ENCODE measurements around the gene ARHGAP22. TPM values are rescaled to one million over a fixed set of nuclear protein-coding genes. Genes with fewer than 3 reads are reported as not detected.

Gene ARHGAP22
- total RNA-seq, 1 experiment from 2014 or later: 1.8 TPM

DNA sequence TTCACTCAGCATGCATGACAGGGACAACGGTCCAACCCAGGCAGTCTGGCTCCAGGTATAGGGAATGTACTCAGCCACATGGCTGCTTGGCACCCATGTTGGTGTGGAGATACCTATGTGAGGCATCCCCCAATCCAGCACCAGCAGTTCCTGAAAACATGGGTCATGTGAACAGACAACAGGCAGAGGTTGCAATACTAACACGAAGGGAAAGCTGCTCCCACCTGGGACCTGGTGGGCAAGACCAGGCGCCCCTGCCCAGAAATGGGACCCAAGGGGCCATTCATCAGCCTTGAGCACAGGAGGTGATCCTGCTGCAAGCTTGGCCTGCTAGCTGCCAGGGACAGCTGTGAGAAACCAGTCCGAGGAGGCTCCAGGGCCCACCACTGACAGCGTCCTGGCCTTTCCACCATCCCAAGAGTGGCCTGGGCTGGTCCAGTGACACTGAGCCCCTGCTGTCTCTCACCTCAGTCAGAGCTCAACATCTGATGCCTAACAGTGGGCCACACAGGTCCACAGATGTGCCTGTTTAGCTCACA is 142.3 kb downstream of the ARHGAP22 start:
- Histone ChIP-seq H3K4me3 (ENCODE audit: low read depth in 2 of 2, low read length in 2 of 2) (no peak overlapping the region), H3K36me3 (ENCODE audit: control insufficient read depth, insufficient read depth, low read length) (no peaks in the 10 kb centered on the region), H3K9me3 (ENCODE audit: control insufficient read depth, insufficient read depth, low read depth, low read length) (no peaks in the 10 kb centered on the region), H3K27me3 (ENCODE audit: control insufficient read depth, insufficient read depth, low read length) (peaks cover 4% of the 10 kb centered on the region; the same call in 1 of the 2 replicates), H3K4me1 (ENCODE audit: control insufficient read depth, insufficient read depth, low read length) (no peaks in the 10 kb centered on the region; the same call in 1 of the 2 replicates), H3K27ac (ENCODE audit: low read length) (no peak overlapping the region)
- TF ChIP-seq TCF7L2 (IDR thresholded peaks at IDR 0.05; ENCODE audit: low read depth, low read length) (no peak), REST (IDR thresholded peaks at IDR 0.05; ENCODE audit: insufficient read depth in 1 of 2, low read depth in 2 of 2, low read length in 1 of 2) (no peak), POLR2AphosphoS5 (IDR thresholded peaks at IDR 0.05; ENCODE audit: low read depth, low read length) (no peak), SIN3A (IDR thresholded peaks at IDR 0.05; ENCODE audit: borderline replicate concordance, insufficient read depth, low read depth, low read length) (no peak)
- TF ChIP-seq, protein P1, sequence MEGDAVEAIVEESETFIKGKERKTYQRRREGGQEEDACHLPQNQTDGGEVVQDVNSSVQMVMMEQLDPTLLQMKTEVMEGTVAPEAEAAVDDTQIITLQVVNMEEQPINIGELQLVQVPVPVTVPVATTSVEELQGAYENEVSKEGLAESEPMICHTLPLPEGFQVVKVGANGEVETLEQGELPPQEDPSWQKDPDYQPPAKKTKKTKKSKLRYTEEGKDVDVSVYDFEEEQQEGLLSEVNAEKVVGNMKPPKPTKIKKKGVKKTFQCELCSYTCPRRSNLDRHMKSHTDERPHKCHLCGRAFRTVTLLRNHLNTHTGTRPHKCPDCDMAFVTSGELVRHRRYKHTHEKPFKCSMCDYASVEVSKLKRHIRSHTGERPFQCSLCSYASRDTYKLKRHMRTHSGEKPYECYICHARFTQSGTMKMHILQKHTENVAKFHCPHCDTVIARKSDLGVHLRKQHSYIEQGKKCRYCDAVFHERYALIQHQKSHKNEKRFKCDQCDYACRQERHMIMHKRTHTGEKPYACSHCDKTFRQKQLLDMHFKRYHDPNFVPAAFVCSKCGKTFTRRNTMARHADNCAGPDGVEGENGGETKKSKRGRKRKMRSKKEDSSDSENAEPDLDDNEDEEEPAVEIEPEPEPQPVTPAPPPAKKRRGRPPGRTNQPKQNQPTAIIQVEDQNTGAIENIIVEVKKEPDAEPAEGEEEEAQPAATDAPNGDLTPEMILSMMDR (IDR thresholded peaks at IDR 0.05): no peak
- in situ Hi-C loops (cut with HindIII; ENCODE audit: low pct_unique_long_range_greater_than_20kb, low sequenced_read_pairs): no loop called here
- ChIA-PET POLR2A (no interaction called here), CTCF (no interaction called here)
- DNase-seq (ENCODE audit: low read depth, low spot score) (no peak), ATAC-seq (no peak)
- intact Hi-C loops (cut with micrococcal nuclease; ENCODE audit: unreplicated experiment): no loop called here
- no TSS peak for BruUV-seq (replicated peaks)

DNA sequence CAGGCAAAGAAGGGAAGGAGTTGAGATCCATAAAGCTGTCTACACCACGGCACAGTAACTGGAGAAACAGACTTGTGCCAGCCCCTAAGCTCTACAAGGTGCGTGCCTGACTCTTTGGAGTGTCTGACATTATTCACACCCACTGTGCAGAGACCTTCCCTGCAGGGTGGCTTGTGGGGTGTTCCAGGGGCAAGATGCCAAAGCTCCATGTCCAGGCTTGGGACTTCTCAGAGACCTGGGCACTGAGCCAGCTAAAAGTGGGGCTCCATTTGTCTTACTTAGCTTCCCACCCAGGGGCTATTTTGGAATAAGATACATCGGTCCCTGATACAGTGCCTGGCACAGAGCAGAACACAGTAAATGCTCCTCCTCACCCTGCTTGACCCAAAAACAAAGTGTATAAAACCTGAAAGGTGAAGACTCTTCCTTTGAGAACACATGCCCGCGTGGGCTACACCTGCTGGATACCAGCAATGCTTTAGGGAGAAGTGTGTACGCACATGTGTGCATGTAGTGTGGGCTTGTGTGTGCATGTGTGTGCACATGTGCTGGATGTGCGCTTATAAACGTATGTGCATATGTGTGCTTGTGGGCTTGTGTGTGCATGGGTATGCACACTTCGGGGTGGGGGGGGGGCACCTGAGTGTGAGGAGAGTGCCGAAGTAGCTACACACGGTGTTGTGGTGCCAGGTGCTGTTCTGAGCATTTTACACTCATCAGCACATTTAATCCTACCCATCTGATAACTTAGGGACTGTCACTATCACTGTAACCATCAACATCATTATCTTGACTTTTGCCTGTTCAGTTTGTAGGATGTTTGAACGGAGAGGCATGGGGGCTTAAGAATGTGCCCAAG is 143.0 kb downstream of the ARHGAP22 start:
- Histone ChIP-seq H3K27ac (ENCODE audit: low read length) (no peak overlapping the region), H3K9me3 (ENCODE audit: control insufficient read depth, insufficient read depth, low read depth, low read length) (no peaks in the 10 kb centered on the region), H3K4me3 (ENCODE audit: low read depth in 2 of 2, low read length in 2 of 2) (no peak overlapping the region), H3K4me1 (ENCODE audit: control insufficient read depth, insufficient read depth, low read length) (no peaks in the 10 kb centered on the region; the same call in 1 of the 2 replicates), H3K27me3 (ENCODE audit: control insufficient read depth, insufficient read depth, low read length) (peaks cover 2% of the 10 kb centered on the region; the same call in 1 of the 2 replicates), H3K36me3 (ENCODE audit: control insufficient read depth, insufficient read depth, low read length) (no peaks in the 10 kb centered on the region)
- no peak for DNase-seq (ENCODE audit: low read depth, low spot score)
- intact Hi-C loops (cut with micrococcal nuclease; ENCODE audit: unreplicated experiment): no loop called here
- no peak for ATAC-seq
- ChIA-PET POLR2A (no interaction called here), CTCF (no interaction called here)
- in situ Hi-C loops (cut with HindIII; ENCODE audit: low pct_unique_long_range_greater_than_20kb, low sequenced_read_pairs): no loop called here
- no TSS peak for BruUV-seq (replicated peaks)
- TF ChIP-seq TCF7L2 (IDR thresholded peaks at IDR 0.05; ENCODE audit: low read depth, low read length): no peak
- TF ChIP-seq, protein P1 (IDR thresholded peaks at IDR 0.05): no peak
- no peak for TF ChIP-seq SIN3A (IDR thresholded peaks at IDR 0.05; ENCODE audit: borderline replicate concordance, insufficient read depth, low read depth, low read length)
- TF ChIP-seq REST (IDR thresholded peaks at IDR 0.05; ENCODE audit: insufficient read depth in 1 of 2, low read depth in 2 of 2, low read length in 1 of 2): no peak
- TF ChIP-seq POLR2AphosphoS5 (IDR thresholded peaks at IDR 0.05; ENCODE audit: low read depth, low read length): no peak
